Stomach (tissue), 4 donors: ENCODE measurements around the gene CBFA2T3.

Experiments
- EP300 ChIP-seq: sonication (generic); formaldehyde crosslinking; IDR thresholded peaks from one replicate; pipeline ENCODE4 v1.6.1; 2017; ENCODE audit warnings: antibody characterized with exemption
- TF ChIP-seq, protein P1 (sequence below), 7 experiments: fragments of 450-650 bp in 4 of 7; fragments of 200-600 bp in 3 of 7; sonication (generic) in 3 of 7; IDR thresholded peaks; one replicate each; pipeline ENCODE4 v1.5.1; 2016 to 2019; ENCODE audit warnings: antibody characterized with exemption in 7 of 7, control low read depth in 2 of 7, mild to moderate bottlenecking in 1 of 7

DNA sequence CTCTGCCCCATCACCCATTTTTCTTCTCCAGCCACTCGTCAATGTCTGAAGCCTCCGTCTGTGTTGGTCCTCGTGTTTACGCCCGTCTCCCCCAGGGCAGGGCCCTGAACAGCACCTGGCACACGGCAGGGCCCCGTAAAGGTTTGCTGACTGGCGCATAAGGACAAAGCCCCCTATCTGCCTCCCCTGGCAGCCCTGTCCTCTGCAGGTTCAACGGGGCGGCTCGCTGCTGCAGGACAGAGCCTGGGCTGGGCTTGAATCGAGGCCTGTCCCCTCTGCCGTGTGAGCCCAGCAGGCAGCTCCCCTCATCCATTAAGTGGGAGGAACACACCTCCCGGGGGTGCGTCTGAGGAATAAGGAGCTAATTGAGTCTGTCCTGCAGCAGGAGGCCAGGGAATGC lies 64.5 kb downstream of the CBFA2T3 start:
- TF ChIP-seq, protein P1, sequence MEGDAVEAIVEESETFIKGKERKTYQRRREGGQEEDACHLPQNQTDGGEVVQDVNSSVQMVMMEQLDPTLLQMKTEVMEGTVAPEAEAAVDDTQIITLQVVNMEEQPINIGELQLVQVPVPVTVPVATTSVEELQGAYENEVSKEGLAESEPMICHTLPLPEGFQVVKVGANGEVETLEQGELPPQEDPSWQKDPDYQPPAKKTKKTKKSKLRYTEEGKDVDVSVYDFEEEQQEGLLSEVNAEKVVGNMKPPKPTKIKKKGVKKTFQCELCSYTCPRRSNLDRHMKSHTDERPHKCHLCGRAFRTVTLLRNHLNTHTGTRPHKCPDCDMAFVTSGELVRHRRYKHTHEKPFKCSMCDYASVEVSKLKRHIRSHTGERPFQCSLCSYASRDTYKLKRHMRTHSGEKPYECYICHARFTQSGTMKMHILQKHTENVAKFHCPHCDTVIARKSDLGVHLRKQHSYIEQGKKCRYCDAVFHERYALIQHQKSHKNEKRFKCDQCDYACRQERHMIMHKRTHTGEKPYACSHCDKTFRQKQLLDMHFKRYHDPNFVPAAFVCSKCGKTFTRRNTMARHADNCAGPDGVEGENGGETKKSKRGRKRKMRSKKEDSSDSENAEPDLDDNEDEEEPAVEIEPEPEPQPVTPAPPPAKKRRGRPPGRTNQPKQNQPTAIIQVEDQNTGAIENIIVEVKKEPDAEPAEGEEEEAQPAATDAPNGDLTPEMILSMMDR (IDR thresholded peaks at IDR 0.05): no peak
- no peak for TF ChIP-seq EP300
